ENCODE data around the gene POFUT1. TPM values are rescaled to one million over a fixed set of nuclear protein-coding genes. Genes with fewer than 3 reads are reported as not detected.

POFUT1 gene
- total and polyA plus RNA-seq, 2 of the 8 experiments (the other 6 are each of a cell fraction or from before 2014, with no cell fraction given), result 19.4 to 24.4 TPM

DNA sequence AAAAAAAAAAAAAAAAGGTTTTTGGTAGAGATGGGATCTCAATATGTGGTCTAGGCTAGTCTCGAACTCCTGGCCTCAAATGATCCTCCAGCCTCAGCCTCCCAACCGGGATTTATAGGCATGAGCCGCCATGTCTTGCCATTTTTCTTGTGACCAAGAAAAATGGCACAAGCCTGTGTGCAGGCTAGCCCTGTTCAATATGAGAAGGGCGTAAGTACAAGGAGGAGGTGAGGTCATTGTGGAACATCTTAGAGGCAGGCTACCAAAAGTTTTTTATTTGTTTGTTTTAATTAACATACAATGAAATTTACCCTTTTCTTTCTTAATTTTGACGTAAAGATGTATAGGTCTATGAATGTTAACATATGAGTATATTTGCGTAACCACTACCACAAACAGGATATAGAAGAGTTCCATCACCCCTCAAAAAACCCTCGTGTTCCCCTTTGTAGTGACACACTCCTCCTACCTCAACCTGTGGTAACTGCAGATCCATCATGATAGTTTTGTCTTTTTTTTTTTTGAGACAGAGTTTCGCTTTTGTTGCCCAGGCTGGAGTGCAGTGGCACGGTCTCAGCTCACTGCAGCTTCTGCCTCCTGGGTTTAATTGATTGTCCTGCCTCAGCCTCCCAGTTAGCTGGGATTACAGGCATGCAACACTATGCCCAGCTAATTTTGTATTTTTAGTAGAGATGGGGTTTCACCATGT is 41.5 kb downstream of the POFUT1 start:
- Histone ChIP-seq H2AFZ (ENCODE audit: low read length) (no peak overlapping the region), H4K91ac (replicated peaks; ENCODE audit: insufficient read length, low read length) (no peak overlapping the region), H3K27ac (ENCODE audit: low read depth, low read length) (no peak overlapping the region), H3K18ac (ENCODE audit: extremely low read depth, low read length) (no peak overlapping the region), H3K14ac (ENCODE audit: insufficient read length) (no peak overlapping the region), H3K4me1 (replicated peaks in 1 of 4; ENCODE audit: control insufficient read depth in 3 of 4, insufficient read depth in 4 of 4, low read length in 3 of 4) (no peaks in the 10 kb centered on the region), H3K9ac (replicated peaks in 1 of 4; ENCODE audit: extremely low read depth in 1 of 4, low read depth in 3 of 4, low read length in 3 of 4) (no peak overlapping the region), H3K27me3 (replicated peaks in 1 of 4; ENCODE audit: control insufficient read depth in 3 of 4, extremely low read depth in 1 of 4, insufficient read depth in 3 of 4, low read length in 3 of 4) (0 out of 7 replicates have a peak, but pooled peaks cover 0 to 2% (median 0%) of the 10 kb centered on the region in 4 experiments), H3K4ac (replicated peaks; ENCODE audit: insufficient read length, low read depth, low read length) (no peak overlapping the region), H2BK12ac (ENCODE audit: low read depth, low read length) (no peak overlapping the region), H2AK5ac (ENCODE audit: low read depth, low read length) (no peak overlapping the region), H4K5ac (ENCODE audit: insufficient read length, low read depth, low read length) (no peak overlapping the region), H2BK15ac (ENCODE audit: low read length) (no peak overlapping the region), H3K4me3 (ENCODE audit: extremely low read depth in 1 of 4, insufficient read depth in 2 of 4, low read depth in 3 of 4, low read length in 4 of 4) (no peak overlapping the region), H3K36me3 (ENCODE audit: control insufficient read depth in 2 of 4, insufficient read depth in 4 of 4, low read length in 3 of 4) (no peaks in the 10 kb centered on the region), H3K9me3 (ENCODE audit: insufficient read depth in 2 of 2, low read depth in 1 of 2, low read length in 1 of 2) (peaks cover 0 to 3% of the 10 kb centered on the region in 2 experiments; a peak in 1 of 4 replicates), H3K23me2 (ENCODE audit: low read depth, low read length) (no peaks in the 10 kb centered on the region), H3K56ac (replicated peaks; ENCODE audit: insufficient read length, low read depth, low read length) (no peak overlapping the region), H4K20me1 (replicated peaks in 1 of 2; ENCODE audit: control insufficient read depth in 1 of 2, insufficient read depth in 2 of 2, low read length in 2 of 2) (no peaks in the 10 kb centered on the region), H3K4me2 (ENCODE audit: insufficient read depth in 1 of 2, low read depth in 2 of 2, low read length in 2 of 2) (no peak overlapping the region), H2BK120ac (replicated peaks; ENCODE audit: low read depth, low read length) (no peak overlapping the region), H3K79me2 (ENCODE audit: control insufficient read depth in 1 of 2, insufficient read depth in 2 of 2, low read length in 2 of 2) (no peaks in the 10 kb centered on the region), H3K23ac (ENCODE audit: insufficient read length) (no peak overlapping the region), H2BK5ac (ENCODE audit: low read depth, low read length) (no peak overlapping the region), H4K8ac (ENCODE audit: extremely low read depth, insufficient read depth, low read length) (no peak overlapping the region), H3K79me1 (ENCODE audit: low read depth, low read length) (no peaks in the 10 kb centered on the region), H2BK20ac (ENCODE audit: low read length) (no peak overlapping the region)
- 86% methylated on average over 9 of the region's 9 CpGs; no CpG with 5 or more reads in 1 of the 2 experiments for WGBS, 2 experiments (ENCODE audit: extremely low coverage in 1 of 2, insufficient coverage in 1 of 2, insufficient read length in 1 of 2, insufficient replicate concordance in 2 of 2, low coverage in 1 of 2, low lambda C conversion rate in 2 of 2, missing lambda C conversion rate in 1 of 2)
- ChIA-PET POLR2A (ENCODE audit: partially characterized antibody) (interaction anchor here (0.6 kb wide), 1 partner anchor 61 kb away, joined by 3 read pairs; no protein-coding TSS in a partner anchor), CTCF (ENCODE audit: partially characterized antibody) (interaction anchor here (0.7 to 1.0 kb wide), 3 partner anchors 8 to 180 kb away, joined by 3 to 4 read pairs (median 3); no protein-coding TSS in a partner anchor)
- DNase-seq (ENCODE audit: low read depth in 1 of 2, low spot score in 2 of 2) (no peak), FAIRE-seq (no peak)
- TF ChIP-seq, protein P1, sequence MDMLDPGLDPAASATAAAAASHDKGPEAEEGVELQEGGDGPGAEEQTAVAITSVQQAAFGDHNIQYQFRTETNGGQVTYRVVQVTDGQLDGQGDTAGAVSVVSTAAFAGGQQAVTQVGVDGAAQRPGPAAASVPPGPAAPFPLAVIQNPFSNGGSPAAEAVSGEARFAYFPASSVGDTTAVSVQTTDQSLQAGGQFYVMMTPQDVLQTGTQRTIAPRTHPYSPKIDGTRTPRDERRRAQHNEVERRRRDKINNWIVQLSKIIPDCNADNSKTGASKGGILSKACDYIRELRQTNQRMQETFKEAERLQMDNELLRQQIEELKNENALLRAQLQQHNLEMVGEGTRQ (IDR thresholded peaks at IDR 0.05; ENCODE audit: low read length), result no peak
- TF ChIP-seq RXRA (IDR thresholded peaks at IDR 0.05; ENCODE audit: insufficient read depth, low read depth, low read length) (no peak), SP4 (IDR thresholded peaks at IDR 0.05; ENCODE audit: low read length) (no peak), CHD1 (IDR thresholded peaks at IDR 0.05; ENCODE audit: low read depth, low read length) (no peak), SRF (IDR thresholded peaks at IDR 0.05; ENCODE audit: low read depth, low read length) (no peak)
- TF ChIP-seq, protein P2, sequence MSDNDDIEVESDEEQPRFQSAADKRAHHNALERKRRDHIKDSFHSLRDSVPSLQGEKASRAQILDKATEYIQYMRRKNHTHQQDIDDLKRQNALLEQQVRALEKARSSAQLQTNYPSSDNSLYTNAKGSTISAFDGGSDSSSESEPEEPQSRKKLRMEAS (IDR thresholded peaks at IDR 0.05), result no peak
